HG02938 (cell line): ENCODE measurements around the gene ZCCHC2.
A peak's percentile ranks its signal among the peaks of the same experiment; 100 is the strongest.

Source experiments
- ATAC-seq: cut with Tn5 transposase; IDR thresholded peaks from one replicate; pipeline ENCODE4 v1.9.1; 2021; ENCODE audit warnings: mild to moderate bottlenecking, moderate library complexity; ENCODE audit not compliant: unreplicated experiment

ZCCHC2 gene

DNA sequence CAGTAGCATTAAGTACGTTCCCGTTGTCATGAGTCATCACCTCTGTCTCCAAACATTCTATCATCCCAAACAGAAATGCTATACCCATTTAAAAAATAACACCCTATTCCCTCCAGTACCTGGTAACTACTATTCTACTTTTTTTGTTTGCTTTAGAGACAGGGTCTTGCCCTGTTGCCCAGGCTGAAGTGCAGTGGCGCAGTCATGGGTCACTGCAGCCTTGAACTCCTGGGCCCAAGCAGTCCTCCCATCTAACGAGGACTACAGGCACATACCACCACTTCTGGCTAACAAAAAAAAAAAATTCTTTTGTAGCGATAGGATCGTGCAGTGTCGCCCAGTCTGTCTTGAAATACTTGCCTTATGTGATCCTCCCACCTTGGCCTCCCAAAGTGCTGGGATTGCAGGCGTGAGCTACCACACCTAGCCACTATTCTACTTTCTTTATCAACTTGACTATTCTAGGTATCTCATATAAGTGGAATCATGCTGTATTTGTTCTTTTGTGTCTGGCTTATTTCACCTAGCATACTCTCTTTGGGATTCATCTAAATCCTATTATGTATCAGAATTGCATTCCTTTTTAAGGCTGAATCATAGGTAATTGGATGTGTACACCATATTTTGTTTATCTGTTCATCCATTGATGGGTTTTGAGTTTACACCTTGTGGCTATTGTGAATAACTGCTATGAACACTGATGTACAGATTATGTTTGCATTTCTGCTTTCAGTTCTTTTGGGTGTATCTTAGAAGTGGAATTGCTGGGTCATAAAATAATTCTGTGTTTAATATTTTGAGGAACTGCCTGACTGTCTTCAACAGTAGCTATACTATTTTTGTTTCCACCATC, 14.4 kb downstream of the ZCCHC2 start:
- no peak for ATAC-seq

DNA sequence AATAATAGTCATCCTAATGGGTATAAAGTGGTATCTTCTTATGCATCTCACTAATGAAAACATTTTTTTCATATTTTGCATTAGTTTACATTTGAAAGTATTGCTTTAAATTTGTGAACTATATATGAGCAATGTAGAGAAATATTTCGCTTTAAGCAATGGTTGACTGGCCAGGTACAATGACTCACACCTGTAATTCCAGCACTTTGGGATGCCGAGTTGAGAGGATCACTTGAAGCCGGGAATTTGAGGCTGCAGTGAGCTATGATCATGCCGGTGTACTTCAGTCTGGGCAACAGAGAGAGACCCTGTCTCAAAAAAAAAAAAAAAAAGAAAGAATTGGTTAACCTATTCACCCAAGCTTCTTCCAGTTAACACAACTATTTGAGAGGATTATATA, 15.1 kb downstream of the ZCCHC2 start:
- ATAC-seq: no peak

DNA sequence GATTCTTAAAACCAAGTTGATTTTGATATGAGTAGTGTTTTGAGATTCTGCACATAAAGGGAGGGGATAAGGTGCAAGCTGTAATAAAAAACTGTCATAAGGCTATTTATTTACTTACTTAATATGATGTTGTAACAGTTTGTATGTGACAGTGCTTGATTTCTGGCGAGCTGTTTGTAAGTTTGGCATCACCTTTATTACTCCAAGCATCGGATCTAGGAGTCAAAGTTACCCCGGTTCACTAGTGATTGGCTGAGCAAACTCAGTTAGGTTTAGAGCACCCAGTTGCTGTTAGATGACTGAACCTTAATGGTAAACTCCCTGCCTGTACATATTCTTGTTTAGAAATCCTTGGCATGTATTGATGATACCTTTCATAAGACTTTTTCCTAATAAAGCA, 16.1 kb downstream of the ZCCHC2 start:
- no peak for ATAC-seq

DNA sequence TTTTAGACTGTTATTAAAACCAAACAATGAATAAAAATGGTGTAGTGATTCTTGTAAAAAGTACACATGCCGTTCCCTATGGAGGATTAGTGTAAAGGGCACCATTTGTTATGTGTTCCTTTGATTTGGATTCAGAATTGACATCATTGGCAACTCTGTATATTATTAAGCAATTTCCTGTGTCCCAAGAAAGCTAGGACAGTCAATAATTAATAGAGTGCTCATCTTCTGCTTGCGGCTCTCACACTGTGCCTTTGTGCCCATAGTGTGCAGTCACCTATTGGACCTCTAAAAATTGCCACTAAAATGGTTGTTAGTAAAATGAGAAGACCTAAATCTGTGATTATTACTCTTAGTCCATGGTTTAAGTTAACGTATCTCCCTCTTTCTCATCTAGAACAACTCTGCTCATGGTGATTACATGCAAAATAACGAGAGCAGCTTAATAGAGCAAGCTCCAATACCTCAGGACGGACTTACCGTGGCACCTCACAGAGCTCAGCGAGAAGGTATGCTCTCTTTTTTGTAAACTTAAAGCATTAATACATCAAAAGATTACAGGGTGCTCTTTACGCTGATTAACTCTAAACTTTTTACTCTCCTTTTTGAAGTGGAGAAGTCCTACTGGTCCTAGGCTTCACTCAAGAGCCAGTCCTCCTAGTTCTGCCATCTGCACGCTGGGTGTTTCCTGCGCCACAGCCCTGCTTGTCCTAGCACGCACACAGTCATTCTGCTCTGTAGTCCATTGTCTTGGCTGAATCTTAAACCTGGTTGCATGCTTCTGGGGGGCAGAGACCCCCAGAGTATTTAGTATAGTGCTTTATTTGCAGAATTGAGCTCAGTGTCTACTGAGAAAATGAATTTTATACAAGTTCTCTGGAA, 16.7 kb downstream of the ZCCHC2 start:
- ATAC-seq: no peak

DNA sequence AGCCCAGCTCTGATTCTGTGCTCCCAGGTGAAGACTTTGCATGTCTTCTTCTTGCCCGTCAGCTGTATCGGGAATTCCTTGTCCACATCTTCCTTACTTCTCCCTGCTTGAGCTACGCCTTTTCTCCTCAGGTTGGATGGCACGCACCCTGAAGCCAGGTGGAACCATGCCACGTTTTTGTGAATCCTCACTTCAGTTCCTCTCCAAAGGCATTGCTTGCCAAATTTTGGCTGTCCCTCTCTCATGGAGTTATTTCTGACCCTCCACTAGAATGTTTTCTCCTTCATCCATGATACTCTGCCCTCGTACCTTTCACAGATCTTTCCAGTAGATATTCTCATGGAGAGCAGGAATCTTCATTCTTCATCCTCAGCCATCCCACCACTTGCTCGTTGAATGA, 20.2 kb downstream of the ZCCHC2 start:
- no peak for ATAC-seq

DNA sequence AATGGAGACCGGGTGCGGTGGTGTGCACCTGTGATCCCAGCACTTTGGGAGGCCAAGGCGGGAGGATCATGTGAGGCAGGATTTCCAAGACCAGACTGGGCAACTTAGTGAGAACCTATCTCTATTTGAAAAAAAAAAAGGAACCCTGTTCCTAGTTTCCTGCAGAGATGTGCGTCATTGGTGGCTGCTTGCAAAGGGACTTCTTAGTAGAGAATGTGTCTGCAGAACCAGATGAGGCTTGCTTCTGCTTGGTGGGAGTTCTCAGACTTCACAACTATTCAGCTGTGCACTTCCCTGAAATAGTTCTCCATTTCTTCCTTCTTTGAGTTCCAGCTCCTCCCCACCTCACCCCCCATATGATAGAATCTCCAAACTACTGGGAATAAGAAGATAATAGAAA, 22.3 kb downstream of the ZCCHC2 start:
- no peak for ATAC-seq

DNA sequence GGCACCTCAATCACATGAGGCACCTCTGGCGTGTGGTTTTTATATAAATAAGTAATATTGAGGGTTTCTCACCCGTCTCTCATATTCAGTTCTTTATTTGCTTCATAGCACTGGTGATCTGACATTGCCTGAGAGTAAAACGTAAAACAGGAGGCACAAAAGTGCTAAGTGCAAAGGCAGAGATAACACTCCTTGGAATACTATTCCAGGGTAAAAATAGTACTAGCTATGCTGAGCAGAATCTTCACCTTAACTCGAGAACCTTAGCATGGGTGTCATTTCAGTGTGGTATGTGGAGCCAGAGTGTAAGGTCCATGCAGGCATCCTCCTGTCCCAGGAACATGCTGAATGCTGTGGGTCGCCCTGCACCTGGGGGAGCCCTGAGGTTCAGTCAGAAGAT, 26.9 kb downstream of the ZCCHC2 start:
- ATAC-seq: no peak

DNA sequence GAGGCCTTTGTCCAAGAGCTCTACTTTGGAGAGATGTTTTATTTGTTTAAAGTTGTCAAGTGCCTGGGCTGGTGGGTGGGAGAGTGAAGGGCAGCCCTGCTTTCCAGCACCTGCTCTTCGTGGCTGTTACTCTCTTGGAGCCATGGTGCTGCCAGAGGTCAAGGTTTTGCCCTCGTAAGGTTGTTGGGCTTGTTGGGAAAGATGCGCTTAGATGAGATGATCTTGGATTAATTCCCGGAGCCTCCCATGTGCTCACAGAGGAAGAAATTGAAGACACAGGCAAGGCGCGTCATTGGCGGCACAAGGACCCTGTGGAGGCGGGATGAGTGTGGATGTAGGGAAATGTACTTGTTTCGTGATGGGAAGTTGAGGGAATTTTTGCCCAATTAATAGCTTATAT, 27.9 kb downstream of the ZCCHC2 start:
- no peak for ATAC-seq

DNA sequence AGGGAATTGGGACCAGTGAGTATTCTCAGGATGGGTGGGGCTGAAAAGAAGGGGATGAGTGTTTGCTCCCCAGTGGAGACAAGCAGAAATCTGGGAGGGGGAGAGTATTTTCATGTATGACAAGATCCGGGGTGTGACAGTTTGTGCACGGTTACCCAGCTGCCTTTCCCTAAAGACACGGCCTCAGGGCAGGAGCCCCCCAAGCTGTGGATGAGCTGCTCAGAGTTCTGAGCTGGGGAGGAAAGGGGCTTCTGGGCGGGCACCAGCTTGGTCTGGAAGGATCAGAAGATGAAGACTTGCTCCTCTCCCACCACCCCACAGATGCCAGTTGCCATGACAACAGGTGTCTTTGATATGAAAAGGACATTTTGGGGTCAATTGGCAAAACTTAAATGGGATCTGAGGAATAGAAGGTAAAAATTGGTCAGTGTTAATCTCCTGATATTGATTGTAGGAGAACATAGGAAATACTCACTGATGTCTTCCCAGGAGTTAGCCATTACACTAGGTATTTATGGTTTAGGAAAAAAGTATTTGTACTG, 29.2 kb downstream of the ZCCHC2 start:
- ATAC-seq: no peak

DNA sequence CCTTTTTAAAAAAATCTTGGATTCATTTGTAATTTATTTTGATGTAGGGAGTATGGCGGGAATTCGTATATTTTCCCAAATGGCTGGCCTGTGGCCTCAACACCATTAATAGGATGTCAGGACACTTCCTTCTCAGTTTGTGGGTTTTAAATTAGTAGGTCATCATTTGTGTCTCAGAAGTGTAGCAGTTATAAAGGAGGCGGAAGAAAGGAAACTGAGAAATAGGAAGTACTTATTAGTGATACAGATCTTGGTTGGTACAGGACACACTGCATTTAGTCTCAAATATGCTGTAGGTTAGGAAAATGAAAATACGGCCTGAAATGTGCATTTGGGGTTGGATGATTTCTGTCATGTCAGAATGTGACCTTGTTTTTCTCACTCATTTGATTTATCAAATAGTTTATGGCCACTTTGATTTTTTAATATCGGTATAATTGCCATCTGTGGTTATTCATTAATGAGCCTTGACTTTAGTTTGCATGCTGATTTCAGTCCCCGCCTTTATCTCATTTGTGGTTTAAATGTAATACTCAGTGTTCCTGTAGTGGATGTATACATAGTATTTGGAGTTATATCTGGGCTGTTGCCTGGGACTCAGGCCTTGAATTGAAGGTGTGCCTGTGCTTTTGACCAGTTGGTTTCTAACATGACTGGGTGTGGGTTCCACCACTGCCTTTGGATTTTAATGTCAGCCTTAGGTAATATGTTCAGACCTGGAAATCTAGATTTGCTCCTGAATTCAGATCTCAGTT, 31.4 kb downstream of the ZCCHC2 start:
- no peak for ATAC-seq

DNA sequence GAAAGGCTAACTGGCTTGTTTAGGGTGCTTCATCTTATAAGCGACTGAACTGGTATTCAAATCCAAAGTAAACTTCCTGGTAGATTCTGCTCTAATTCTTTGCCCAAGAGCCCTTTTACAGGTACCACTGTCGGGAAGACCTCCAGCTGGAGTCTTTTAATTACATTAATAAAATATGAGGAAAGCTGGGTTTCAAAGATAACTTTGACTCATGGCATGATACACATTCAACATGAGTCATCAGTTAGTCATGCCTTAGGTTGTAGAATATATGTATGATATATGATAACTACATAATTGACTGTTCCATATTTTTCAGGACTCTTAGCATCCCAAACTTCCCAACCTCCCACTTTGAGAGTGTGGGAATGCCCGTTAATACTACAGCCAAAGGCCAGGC, 32.3 kb downstream of the ZCCHC2 start:
- no peak for ATAC-seq

DNA sequence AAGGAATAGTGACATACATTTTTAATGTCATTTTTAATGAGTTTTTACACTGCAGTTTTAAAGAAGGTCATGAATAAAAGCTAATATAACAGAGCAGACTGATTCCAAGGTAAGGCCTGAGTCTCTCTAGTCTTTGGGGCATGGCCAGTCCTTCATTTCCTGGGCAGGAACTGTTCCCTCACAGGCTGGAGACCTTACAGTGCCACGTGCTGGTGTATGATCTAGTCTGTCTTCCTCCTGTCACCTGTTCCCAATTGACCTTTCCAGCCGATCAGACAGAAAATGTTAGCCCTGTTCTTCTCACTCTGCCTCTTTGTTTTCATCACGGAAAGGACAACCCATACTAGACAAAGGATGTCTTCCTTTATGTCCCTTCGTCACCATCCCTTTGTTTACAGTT, 33.6 kb downstream of the ZCCHC2 start:
- no peak for ATAC-seq

DNA sequence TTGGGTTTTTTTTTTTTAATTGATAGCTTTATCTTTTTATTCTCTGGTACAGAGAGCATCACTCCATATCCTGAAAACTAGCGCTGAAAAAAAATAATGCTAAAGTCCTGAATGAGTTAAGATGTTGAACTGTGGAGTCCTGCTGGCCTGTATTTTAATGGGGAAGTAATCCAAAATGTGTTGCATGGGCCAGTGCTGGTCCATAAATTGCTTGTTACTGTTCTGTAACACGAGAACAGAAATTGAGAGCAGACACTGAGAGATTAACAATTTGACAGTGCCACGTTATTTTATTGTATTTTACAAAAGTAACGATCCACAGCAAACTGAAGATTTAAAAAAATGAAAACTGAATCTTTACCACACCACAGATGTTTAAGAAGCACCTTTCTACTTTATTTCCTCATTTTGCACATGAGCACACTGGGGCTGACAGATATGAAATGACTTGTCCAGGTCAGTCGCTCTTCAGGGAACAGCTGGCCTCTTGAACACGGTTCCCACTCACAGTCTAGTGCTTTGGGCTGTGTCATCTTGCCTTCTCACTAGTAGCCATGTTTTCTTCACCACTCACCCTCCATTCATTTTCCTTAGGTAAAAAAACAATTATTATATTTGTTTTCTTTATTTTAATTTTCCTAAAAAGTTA, 35.3 kb downstream of the ZCCHC2 start:
- ATAC-seq: peak; percentile 70

DNA sequence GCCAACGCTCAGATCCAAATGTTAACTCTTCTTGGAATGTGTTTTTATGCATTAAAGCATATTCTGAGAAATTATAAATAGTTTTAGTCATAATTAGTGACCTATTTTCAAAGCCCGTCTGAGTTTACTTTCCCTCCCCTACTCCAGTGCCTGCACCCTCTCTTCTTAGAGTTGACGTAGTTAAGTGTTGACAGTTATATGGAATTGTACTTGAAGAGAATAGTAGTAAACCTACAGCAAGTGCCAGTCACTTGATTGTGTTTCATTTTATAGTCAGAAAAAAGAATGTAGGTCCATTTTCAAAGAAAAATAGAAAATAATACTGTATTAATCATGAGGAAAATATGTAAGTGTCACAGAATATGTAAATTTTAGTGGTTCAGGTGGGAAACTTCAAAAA, 41.2 kb downstream of the ZCCHC2 start:
- ATAC-seq: no peak

DNA sequence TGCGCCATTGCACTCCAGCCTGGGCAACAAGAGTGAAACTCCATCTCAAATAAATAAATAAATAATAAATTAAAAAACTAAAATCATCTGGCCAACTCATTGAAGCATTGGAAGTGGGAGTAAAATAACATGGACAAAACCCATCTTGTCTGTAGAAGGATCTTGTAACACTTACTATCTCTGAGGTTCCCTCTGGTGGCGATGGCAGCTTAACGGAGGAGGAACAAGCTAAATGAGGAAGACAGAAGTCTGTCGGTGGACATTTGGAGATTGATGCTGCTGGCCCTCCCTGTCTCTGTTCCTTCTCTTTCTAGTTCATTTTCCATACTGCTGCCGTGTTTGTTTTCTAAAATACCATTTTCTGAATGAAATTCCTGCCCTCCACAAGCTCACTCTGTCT, 43.4 kb downstream of the ZCCHC2 start:
- no peak for ATAC-seq

DNA sequence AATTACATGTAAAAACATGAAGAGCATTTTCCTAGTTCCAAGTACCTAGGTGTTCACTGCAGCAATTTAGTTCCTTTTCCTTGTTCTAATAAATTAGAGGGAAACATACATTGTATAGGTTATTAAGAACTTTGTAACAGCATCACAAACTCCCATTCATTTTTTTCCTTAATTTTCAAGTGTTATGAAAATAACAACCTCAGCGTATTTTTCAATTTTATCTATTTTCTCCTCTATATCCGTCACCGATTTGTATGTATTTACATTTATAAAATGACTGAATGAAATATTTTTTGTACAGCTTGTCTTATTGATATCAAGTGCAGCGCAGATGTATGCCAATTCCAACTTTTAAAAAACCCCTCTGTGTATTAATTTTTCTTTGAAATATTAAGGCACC, 44.0 kb downstream of the ZCCHC2 start:
- no peak for ATAC-seq

DNA sequence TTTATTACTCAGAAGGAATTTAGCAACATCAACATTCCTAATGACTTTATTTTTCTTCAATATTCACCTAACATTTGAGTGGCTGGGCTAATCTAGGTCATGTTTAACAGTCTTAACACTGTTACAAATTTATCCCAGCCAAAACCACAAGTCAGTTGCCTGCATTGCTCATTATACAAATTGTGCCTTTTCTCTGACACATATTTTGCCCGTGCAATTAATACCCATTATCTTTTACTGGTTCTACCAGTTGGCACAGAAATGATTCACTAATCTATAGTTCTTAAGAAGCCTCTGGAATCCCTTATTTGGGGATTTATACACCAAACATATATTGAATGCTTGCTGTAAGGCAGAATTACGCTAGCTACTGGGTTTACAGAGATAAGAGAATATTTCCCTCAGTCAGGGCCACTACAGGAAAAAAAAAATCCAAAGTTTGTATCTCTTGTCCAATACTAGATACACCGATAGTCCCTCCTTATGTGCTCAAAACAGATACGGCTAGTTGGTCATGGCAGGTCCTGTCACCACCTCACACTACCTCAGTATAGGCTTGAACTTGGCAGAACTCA, 46.3 kb downstream of the ZCCHC2 start:
- ATAC-seq: no peak

DNA sequence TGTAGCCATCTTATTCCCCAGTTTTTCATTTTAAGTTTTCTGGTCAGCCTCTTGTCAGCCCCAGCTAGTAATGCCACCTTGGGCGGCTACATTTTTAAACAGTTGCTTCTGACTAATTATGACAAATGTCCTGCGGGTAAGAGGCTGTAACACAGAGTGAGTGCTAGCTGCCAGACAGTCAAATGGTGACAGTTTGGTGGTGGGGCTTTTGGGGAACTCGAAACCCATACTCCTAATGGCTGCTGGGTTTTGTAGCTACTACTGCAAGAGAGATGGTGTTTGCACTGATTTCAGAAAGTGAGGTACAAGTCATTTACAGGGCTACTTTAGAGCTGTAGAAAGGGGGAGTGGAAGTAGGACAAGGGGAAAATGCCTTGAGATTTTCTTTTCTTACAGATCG, 48.2 kb downstream of the ZCCHC2 start:
- no peak for ATAC-seq

DNA sequence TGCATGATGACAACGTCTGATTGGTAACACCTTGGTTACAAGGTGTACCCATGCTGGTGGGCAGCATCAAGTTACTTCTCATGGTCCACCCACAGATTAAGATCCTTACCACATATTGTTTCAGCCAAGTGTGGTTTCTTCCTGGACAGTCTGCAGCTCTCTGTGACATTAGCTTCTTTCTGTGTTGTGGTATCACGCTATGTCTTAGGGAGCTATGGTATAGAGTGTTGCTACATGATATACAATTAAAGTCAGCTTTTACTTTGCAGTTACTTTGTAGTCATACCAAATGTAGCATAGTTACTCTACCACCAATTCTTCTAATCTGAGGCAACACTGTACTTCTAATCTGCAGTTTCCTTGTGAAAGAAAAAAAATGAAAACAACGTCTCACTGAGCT, 48.8 kb downstream of the ZCCHC2 start:
- ATAC-seq: no peak

DNA sequence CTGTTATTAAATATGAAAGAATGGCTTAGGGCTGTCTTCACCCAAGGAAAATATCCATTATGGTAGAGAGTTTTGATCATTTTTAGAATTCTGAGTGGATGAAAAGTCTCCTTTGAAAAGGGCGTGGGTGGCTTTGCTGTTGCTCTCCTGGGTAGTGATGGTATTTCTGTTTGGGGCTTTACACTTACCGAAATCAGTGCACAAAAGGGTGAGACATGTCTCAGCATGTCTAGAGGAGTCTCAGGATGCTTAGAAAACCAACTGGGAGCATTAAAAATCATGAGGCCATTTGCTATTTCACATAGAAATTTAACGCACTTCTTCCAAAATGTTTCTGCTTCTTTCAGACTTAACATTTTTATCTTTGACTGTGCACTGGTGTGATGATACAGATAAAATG, 49.6 kb downstream of the ZCCHC2 start:
- no peak for ATAC-seq
